H9 (cell line): ENCODE data around the gene MRC2. TPM values are rescaled to one million over a fixed set of nuclear protein-coding genes. Genes with fewer than 3 reads are reported as not detected.
A peak's percentile ranks its signal among the peaks of the same experiment; 100 is the strongest.
"Not testable (repeated sequence)": the region's sequence is repeated elsewhere in the genome, so short reads cannot be mapped to it uniquely, and the experiment has no call there.

Source experiments
- DNase-seq: peaks from one replicate; pipeline ENCODE4 v3.0.0-alpha.2; 2017
- H2AFZ ChIP-seq: one replicate; pipeline ENCODE4 v1.6.1; 2013; ENCODE audit warnings: mild to moderate bottlenecking, low read length, control low read depth, moderate library complexity
- H2AK5ac ChIP-seq: 2 replicates; pipeline ENCODE4 v1.6.1; 2013; ENCODE audit warnings: low read length, control low read depth, mixed read lengths; ENCODE audit not compliant: insufficient read length
- H2BK120ac ChIP-seq: one replicate; pipeline ENCODE4 v1.6.1; 2013; ENCODE audit warnings: low read depth, mild to moderate bottlenecking, low read length, control low read depth, inconsistent platforms; ENCODE audit not compliant: poor library complexity, severe bottlenecking
- H2BK12ac ChIP-seq: 2 replicates; pipeline ENCODE4 v1.6.1; 2013; ENCODE audit warnings: low read length, control low read depth, mixed read lengths, low read depth; ENCODE audit not compliant: insufficient read length
- H2BK15ac ChIP-seq: 2 replicates; pipeline ENCODE4 v1.6.1; 2013; ENCODE audit warnings: low read depth, low read length, control low read depth
- H2BK20ac ChIP-seq: one replicate; pipeline ENCODE4 v1.6.1; 2013; ENCODE audit warnings: low read depth, mild to moderate bottlenecking, low read length, control low read depth, inconsistent platforms; ENCODE audit not compliant: poor library complexity, severe bottlenecking
- H2BK5ac ChIP-seq: 2 replicates; pipeline ENCODE4 v1.6.1; 2013; ENCODE audit warnings: low read length, control low read depth, mixed read lengths; ENCODE audit not compliant: insufficient read length
- H3K14ac ChIP-seq: 2 replicates; pipeline ENCODE4 v1.6.1; 2013; ENCODE audit warnings: low read length, control low read depth; ENCODE audit not compliant: insufficient read depth
- H3K18ac ChIP-seq: 2 replicates; pipeline ENCODE4 v1.6.1; 2013; ENCODE audit warnings: low read depth, mild to moderate bottlenecking, mixed read lengths, low read length, control low read depth; ENCODE audit not compliant: insufficient read length
- H3K23ac ChIP-seq: 2 replicates; pipeline ENCODE4 v1.6.1; 2013; ENCODE audit warnings: low read length, control low read depth, mixed read lengths, low read depth; ENCODE audit not compliant: insufficient read length
- H3K23me2 ChIP-seq: 2 replicates; pipeline ENCODE4 v1.6.1; 2013; ENCODE audit warnings: low read depth, mild to moderate bottlenecking, mixed read lengths, low read length, control low read depth; ENCODE audit not compliant: insufficient read length, poor library complexity, severe bottlenecking
- H3K27ac ChIP-seq: 2 replicates; pipeline ENCODE4 v1.5.1; 2013; ENCODE audit warnings: low read length, control low read depth, mixed read lengths, low read depth; ENCODE audit not compliant: insufficient read length
- H3K27me3 ChIP-seq: 2 replicates; pipeline ENCODE4 v1.6.1; 2013; ENCODE audit warnings: low read length, control low read depth, inconsistent platforms; ENCODE audit not compliant: insufficient read depth
- H3K4ac ChIP-seq: 2 replicates; pipeline ENCODE4 v1.6.1; 2013; ENCODE audit warnings: low read depth, mild to moderate bottlenecking, control low read depth, inconsistent platforms, low read length, moderate library complexity
- H3K4me1 ChIP-seq: 2 replicates; pipeline ENCODE4 v1.6.1; 2013; ENCODE audit warnings: low read length, control low read depth, inconsistent platforms; ENCODE audit not compliant: insufficient read depth
- H3K4me2 ChIP-seq: 2 replicates; pipeline ENCODE4 v1.6.1; 2013; ENCODE audit warnings: low read length, control low read depth, mixed read lengths; ENCODE audit not compliant: insufficient read length, insufficient read depth
- H3K56ac ChIP-seq: 2 replicates; pipeline ENCODE4 v1.6.1; 2013; ENCODE audit warnings: low read depth, mild to moderate bottlenecking, mixed read lengths, low read length, control low read depth; ENCODE audit not compliant: insufficient read length
- H3K79me1 ChIP-seq: 2 replicates; pipeline ENCODE4 v1.6.1; 2013; ENCODE audit warnings: low read depth, mild to moderate bottlenecking, moderate library complexity, low read length, control low read depth, inconsistent platforms; ENCODE audit not compliant: insufficient read depth, poor library complexity, severe bottlenecking
- H3K79me2 ChIP-seq: 2 replicates; pipeline ENCODE4 v1.6.1; 2013; ENCODE audit warnings: low read length, control low read depth, inconsistent platforms; ENCODE audit not compliant: insufficient read depth
- H3K9ac ChIP-seq: 2 replicates; pipeline ENCODE4 v1.6.1; 2013; ENCODE audit warnings: low read length, control low read depth, mixed read lengths; ENCODE audit not compliant: insufficient read length; ENCODE audit errors: extremely low read depth
- H3K9me3 ChIP-seq: one replicate; pipeline ENCODE4 v1.6.1; 2013; ENCODE audit warnings: low read depth, low read length, inconsistent platforms; ENCODE audit not compliant: control insufficient read depth
- H3T11ph ChIP-seq: one replicate; pipeline ENCODE4 v1.6.1; 2013; ENCODE audit warnings: mild to moderate bottlenecking, low read length, control low read depth, inconsistent platforms
- H4K20me1 ChIP-seq: one replicate; pipeline ENCODE4 v1.6.1; 2013; ENCODE audit not compliant: control insufficient read depth, insufficient read length, insufficient read depth
- H4K5ac ChIP-seq: 2 replicates; pipeline ENCODE4 v1.6.1; 2013; ENCODE audit warnings: low read depth, mild to moderate bottlenecking, mixed read lengths, low read length, control low read depth; ENCODE audit not compliant: insufficient read length
- H4K8ac ChIP-seq: replicated peaks from 2 replicates; pipeline ENCODE4 v1.6.1; 2013; ENCODE audit warnings: low read length, control low read depth, mixed read lengths, low read depth; ENCODE audit not compliant: insufficient read length
- H4K91ac ChIP-seq: 2 replicates; pipeline ENCODE4 v1.6.1; 2013; ENCODE audit warnings: low read depth, mild to moderate bottlenecking, moderate library complexity, mixed read lengths, low read length, control low read depth; ENCODE audit not compliant: insufficient read length
- H3K27ac Mint-ChIP-seq, 3 experiments: 2 replicates in 2 of 3; 3 replicates in 1 of 3; pipeline ENCODE4 v1.8.0; 2020 to 2021; ENCODE audit warnings: mixed read lengths in 3 of 3, mild to moderate bottlenecking in 1 of 3, moderate library complexity in 1 of 3
- H3K27me3 Mint-ChIP-seq: 2 replicates; pipeline ENCODE4 v1.8.0; 2021; ENCODE audit warnings: low read depth, mild to moderate bottlenecking, moderate library complexity, mixed read lengths
- H3K36me3 Mint-ChIP-seq, 3 experiments: 2 replicates in 2 of 3; 3 replicates in 1 of 3; pipeline ENCODE4 v1.8.0; 2020 to 2021; ENCODE audit warnings: low read depth in 3 of 3, mixed read lengths in 3 of 3; ENCODE audit not compliant: insufficient read depth in 1 of 3
- H3K4me1 Mint-ChIP-seq, 2 experiments: 2 replicates each; pipeline ENCODE4 v1.8.0; 2020; ENCODE audit warnings: mixed read lengths in 2 of 2
- H3K4me3 Mint-ChIP-seq, 2 experiments: 2 replicates in 1 of 2; 3 replicates in 1 of 2; pipeline ENCODE4 v1.8.0; 2020 to 2021; ENCODE audit warnings: mild to moderate bottlenecking in 2 of 2, mixed read lengths in 2 of 2, moderate library complexity in 1 of 2
- H3K9me3 Mint-ChIP-seq, 2 experiments: 2 replicates in 1 of 2; 3 replicates in 1 of 2; pipeline ENCODE4 v1.8.0; 2020; ENCODE audit warnings: mild to moderate bottlenecking in 2 of 2, mixed read lengths in 2 of 2, moderate library complexity in 1 of 2
- CTCF ChIP-seq: fragments of 200-600 bp; sonication (generic); conservative IDR thresholded peaks from 3 replicates; pipeline ENCODE4 v1.8.0; 2021; ENCODE audit warnings: antibody characterized with exemption, mild to moderate bottlenecking
- WGBS: extraction: QIAGEN DNeasy Blood & Tissue Kit; methylation state at CpG from one replicate; pipeline ENCODE4 v1.1.7; 2013; ENCODE audit warnings: missing lambda C conversion rate, low lambda C conversion rate, mixed read lengths; ENCODE audit not compliant: insufficient read length; ENCODE audit errors: extremely low coverage; 5-methylcytosine and 5-hydroxymethylcytosine counted together
- total RNA-seq: library from RNA; stranded (reverse); gene quantifications from 2 replicates; pipeline ENCODE4 v1.2.1, GENCODE V29; 2021

Gene MRC2
- total RNA-seq, 1 experiment from 2014 or later, result 18.7 TPM

- H2AK5ac ChIP-seq, result no peak overlapping the region
- no peaks in the 10 kb centered on the region for H3K23me2 ChIP-seq
- H4K5ac ChIP-seq, result no peak overlapping the region
- H3K56ac ChIP-seq, result no peak overlapping the region
- TF ChIP-seq CTCF, result no peak
- no peak overlapping the region for H4K91ac ChIP-seq
- peaks cover 24 to 74% (median 60%) of the 10 kb centered on the region in 3 experiments for H3K36me3 Mint-ChIP-seq
- no peak overlapping the region for H2BK120ac ChIP-seq
- H3K27ac Mint-ChIP-seq, result peak overlapping the region in 1 of 3 experiments; percentile 41; a peak in 1 of 7 replicates
- no peak overlapping the region for H2BK12ac ChIP-seq
- no peaks in the 10 kb centered on the region for H3K27me3 ChIP-seq
- no peak overlapping the region for H3K4me3 Mint-ChIP-seq
- no peaks in the 10 kb centered on the region for H4K20me1 ChIP-seq
- H3K4me1 ChIP-seq, result no peaks in the 10 kb centered on the region
- WGBS, result no CpG with 5 or more reads among the region's 2 CpGs
- H3K9me3 Mint-ChIP-seq, result peaks cover 0 to 7% of the 10 kb centered on the region in 2 experiments; a peak in 2 of 5 replicates
- H3K27ac ChIP-seq, result no peak overlapping the region
- no peak overlapping the region for H2BK15ac ChIP-seq
- H3K4ac ChIP-seq, result no peak overlapping the region
- H3K14ac ChIP-seq, result no peak overlapping the region
- H3K79me2 ChIP-seq, result no peaks in the 10 kb centered on the region
- no peaks in the 10 kb centered on the region for H3K27me3 Mint-ChIP-seq
- H3K79me1 ChIP-seq, result no peaks in the 10 kb centered on the region
- H2BK5ac ChIP-seq, result no peak overlapping the region
- no peak overlapping the region for H2AFZ ChIP-seq
- no peak overlapping the region for H4K8ac ChIP-seq
- DNase-seq, result no peak
- no peaks in the 10 kb centered on the region for H3K9me3 ChIP-seq
- no peaks in the 10 kb centered on the region for H3K4me1 Mint-ChIP-seq
- H3K9ac ChIP-seq, result no peak overlapping the region
- H3K23ac ChIP-seq, result no peak overlapping the region
- no peak overlapping the region for H3K4me2 ChIP-seq
- H3T11ph ChIP-seq, result no peak overlapping the region
- no peak overlapping the region for H3K18ac ChIP-seq
- H2BK20ac ChIP-seq, result no peak overlapping the region
These were observed 26.0 kb upstream of the MRC2 start for GRCh38 chr17:62601471-62601870.

GRCh38 chr17:62603783-62604182 is 23.7 kb upstream of the MRC2 start:
- not testable (repeated sequence) for H3K27me3 Mint-ChIP-seq, H2BK12ac ChIP-seq, H3K79me1 ChIP-seq

More at GRCh38 chr17:62603783-62604182, 23.7 kb upstream of the MRC2 start:
- H3K4me1 Mint-ChIP-seq, H3K56ac ChIP-seq, H2BK5ac ChIP-seq, H4K91ac ChIP-seq, H3T11ph ChIP-seq, DNase-seq, H3K18ac ChIP-seq, H2BK120ac ChIP-seq, H3K14ac ChIP-seq, H3K79me2 ChIP-seq, H3K23ac ChIP-seq, H2BK15ac ChIP-seq, H3K9me3 Mint-ChIP-seq, H4K20me1 ChIP-seq, H3K9me3 ChIP-seq, H3K9ac ChIP-seq, H3K27ac ChIP-seq, H3K4me2 ChIP-seq, H3K27ac Mint-ChIP-seq, H3K4me3 Mint-ChIP-seq, H2AK5ac ChIP-seq, H3K27me3 ChIP-seq, H4K8ac ChIP-seq, H4K5ac ChIP-seq, H2BK20ac ChIP-seq, H3K4me1 ChIP-seq, H3K23me2 ChIP-seq, H3K4ac ChIP-seq, H2AFZ ChIP-seq: not testable (repeated sequence)
- H3K36me3 Mint-ChIP-seq, result peaks cover 24 to 74% (median 60%) of the 10 kb centered on the region in 3 experiments; a peak in 6 of 7 replicates
- WGBS, result no CpG with 5 or more reads among the region's 6 CpGs
